Activated CD4-positive, alpha-beta memory T cell treated with anti-CD3 and anti-CD28 coated beads, Interleukin-2, amount 10 ng/mL, durations not matched to agents 7 days and 5 days (primary cell): ENCODE measurements around the gene CNGA3. TPM values are rescaled to one million over a fixed set of nuclear protein-coding genes. Genes with fewer than 3 reads are reported as not detected.
"Not testable (repeated sequence)": the region's sequence is repeated elsewhere in the genome, so short reads cannot be mapped to it uniquely, and the experiment has no call there.

Source experiments
- CTCF ChIA-PET: fragments of 350-600 bp; sonication (Branson Sonifier 250); formaldehyde crosslinking; loops from one replicate; lab custom pipeline; 2021; ENCODE audit warnings: antibody characterized with exemption, inconsistent platforms; lab: Charles Lee
- POLR2A ChIA-PET: fragments of 350-600 bp; sonication (Branson Sonifier 250); formaldehyde crosslinking; loops from one replicate; lab custom pipeline; 2021; ENCODE audit warnings: antibody characterized with exemption; lab: Charles Lee
- DNase-seq: peaks from one replicate; pipeline ENCODE4 v3.0.0-alpha.2; 2020
- H3K27ac Mint-ChIP-seq: one replicate; pipeline ENCODE4 v1.8.0; 2021; ENCODE audit warnings: mild to moderate bottlenecking, mixed read lengths
- H3K27me3 Mint-ChIP-seq: one replicate; pipeline ENCODE4 v1.8.0; 2021; ENCODE audit warnings: mixed read lengths
- H3K36me3 Mint-ChIP-seq: one replicate; pipeline ENCODE4 v1.8.0; 2021; ENCODE audit warnings: low read depth, mixed read lengths
- H3K4me1 Mint-ChIP-seq: one replicate; pipeline ENCODE4 v1.8.0; 2021; ENCODE audit warnings: mixed read lengths
- H3K4me3 Mint-ChIP-seq: one replicate; pipeline ENCODE4 v1.8.0; 2021; ENCODE audit warnings: mild to moderate bottlenecking, mixed read lengths
- H3K9me3 Mint-ChIP-seq: one replicate; pipeline ENCODE4 v1.8.0; 2021; ENCODE audit warnings: mixed read lengths
- total RNA-seq, 2 experiments: library from RNA; stranded (reverse); gene quantifications; one replicate each; pipeline ENCODE4 v1.2.3, GENCODE V29; 2021

CNGA3 gene
- total RNA-seq, 2 experiments from 2014 or later: not detected

- no peak overlapping the region for H3K4me3 Mint-ChIP-seq
- H3K9me3 Mint-ChIP-seq: no peaks in the 10 kb centered on the region
- no peak overlapping the region for H3K27ac Mint-ChIP-seq
- no peaks in the 10 kb centered on the region for H3K36me3 Mint-ChIP-seq
- DNase-seq: no peak
- POLR2A ChIA-PET: no interaction called here
- peaks cover 29% of the 10 kb centered on the region for H3K27me3 Mint-ChIP-seq
- no peaks in the 10 kb centered on the region for H3K4me1 Mint-ChIP-seq
- CTCF ChIA-PET: interaction anchor here (1.1 kb wide), 1 partner anchor 73 kb away, joined by 3 read pairs; no protein-coding TSS in a partner anchor
Observed at GRCh38 chr2:98311771-98312545, 34.3 kb upstream of the CNGA3 start.

GRCh38 chr2:98313492-98314250 lies 32.6 kb upstream of the CNGA3 start:
- no peak overlapping the region for H3K4me3 Mint-ChIP-seq
- ChIA-PET CTCF (no interaction called here), POLR2A (no interaction called here)
- DNase-seq: no peak
- peaks cover 35% of the 10 kb centered on the region for H3K27me3 Mint-ChIP-seq
- H3K9me3 Mint-ChIP-seq: peaks cover 5% of the 10 kb centered on the region
- no peak overlapping the region for H3K27ac Mint-ChIP-seq
- H3K4me1 Mint-ChIP-seq: no peaks in the 10 kb centered on the region
- H3K36me3 Mint-ChIP-seq: no peaks in the 10 kb centered on the region

DNA sequence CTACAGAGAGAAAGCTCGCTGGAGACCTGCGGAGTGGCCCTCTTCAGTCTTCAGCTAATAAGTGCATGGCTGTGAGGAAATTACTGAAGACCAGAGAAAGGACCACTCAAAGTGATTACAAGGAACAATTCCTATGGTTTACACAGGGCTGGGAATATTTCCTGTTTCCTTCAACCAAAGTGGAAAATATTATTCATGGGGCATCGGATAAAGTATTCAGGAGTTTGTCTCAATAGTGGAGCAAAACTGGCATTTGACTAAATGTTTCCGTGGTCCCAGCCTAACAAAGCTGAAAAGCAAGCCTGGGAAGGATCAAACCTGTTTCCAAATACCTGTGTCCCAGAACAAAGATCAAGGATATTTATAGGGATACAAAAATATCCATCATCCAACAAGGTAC lies 32.0 kb upstream of the CNGA3 start:
- no peak for DNase-seq
- Mint-ChIP-seq H3K27me3 (peaks cover 35% of the 10 kb centered on the region), H3K27ac (no peak overlapping the region), H3K4me1 (no peaks in the 10 kb centered on the region), H3K9me3 (peaks cover 5% of the 10 kb centered on the region), H3K36me3 (no peaks in the 10 kb centered on the region), H3K4me3 (no peak overlapping the region)
- ChIA-PET CTCF (no interaction called here), POLR2A (no interaction called here)

DNA sequence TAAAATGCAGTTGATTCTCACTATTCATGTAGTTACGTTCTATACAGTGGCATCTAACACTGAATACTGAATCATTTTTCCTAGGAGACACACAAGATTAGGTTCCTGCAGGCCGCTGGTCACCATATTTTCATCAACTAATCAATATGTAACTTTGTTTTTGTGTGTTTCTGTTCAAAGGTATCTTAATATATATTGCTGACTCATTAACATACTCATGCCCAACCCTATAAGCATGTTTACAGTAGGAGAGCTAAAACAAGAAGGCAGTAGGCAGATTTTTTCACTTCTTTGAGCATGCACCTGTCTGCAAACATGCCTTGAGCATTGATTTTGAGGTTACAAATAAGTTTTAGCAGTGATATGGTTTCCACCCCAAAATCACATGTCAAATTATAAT lies 30.3 kb upstream of the CNGA3 start:
- no peak overlapping the region for H3K4me3 Mint-ChIP-seq
- POLR2A ChIA-PET: no interaction called here
- CTCF ChIA-PET: no interaction called here
- no peak overlapping the region for H3K27ac Mint-ChIP-seq
- no peak for DNase-seq
- H3K4me1 Mint-ChIP-seq: no peaks in the 10 kb centered on the region
- H3K36me3 Mint-ChIP-seq: peaks cover 7% of the 10 kb centered on the region
- peaks cover 15% of the 10 kb centered on the region for H3K9me3 Mint-ChIP-seq
- H3K27me3 Mint-ChIP-seq: peaks cover 30% of the 10 kb centered on the region

- Mint-ChIP-seq H3K36me3 (peaks cover 7% of the 10 kb centered on the region), H3K4me3 (no peak overlapping the region), H3K27ac (no peak overlapping the region), H3K27me3 (peaks cover 30% of the 10 kb centered on the region), H3K4me1 (no peaks in the 10 kb centered on the region), H3K9me3 (peaks cover 18% of the 10 kb centered on the region)
- CTCF ChIA-PET: no interaction called here
- POLR2A ChIA-PET: no interaction called here
- no peak for DNase-seq
Observed at GRCh38 chr2:98317214-98317613, 29.0 kb upstream of the CNGA3 start.

- H3K27ac Mint-ChIP-seq, H3K36me3 Mint-ChIP-seq, H3K4me3 Mint-ChIP-seq, DNase-seq, CTCF ChIA-PET, POLR2A ChIA-PET, H3K4me1 Mint-ChIP-seq: not testable (repeated sequence)
- peaks cover 30% of the 10 kb centered on the region for H3K27me3 Mint-ChIP-seq
- H3K9me3 Mint-ChIP-seq: peaks cover 18% of the 10 kb centered on the region
Observed at GRCh38 chr2:98320171-98320570, 26.1 kb upstream of the CNGA3 start.

DNA sequence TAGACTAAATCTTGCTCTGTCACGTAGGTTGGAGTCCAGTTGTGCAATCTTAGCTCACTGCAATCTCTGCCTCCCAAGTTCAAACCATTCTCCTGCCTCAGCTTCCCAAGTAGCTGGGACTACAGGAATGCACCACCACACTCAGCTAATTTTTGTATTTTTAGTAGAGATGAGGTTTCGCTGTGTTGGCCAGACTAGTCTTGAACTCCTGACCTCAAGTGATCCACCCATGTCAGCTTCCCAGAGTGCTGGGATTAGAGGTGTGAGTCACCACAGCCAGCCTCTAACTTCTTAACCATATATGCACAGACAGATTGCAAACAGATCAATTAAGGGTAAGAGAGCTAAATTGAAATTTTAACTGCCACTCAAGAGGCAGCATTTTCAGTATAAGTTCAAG lies 22.1 kb upstream of the CNGA3 start:
- Mint-ChIP-seq H3K4me1 (no peaks in the 10 kb centered on the region), H3K27me3 (peaks cover 17% of the 10 kb centered on the region), H3K4me3 (no peak overlapping the region), H3K27ac (no peak overlapping the region), H3K9me3 (peaks cover 14% of the 10 kb centered on the region), H3K36me3 (peaks cover 7% of the 10 kb centered on the region)
- DNase-seq: no peak
- POLR2A ChIA-PET: no interaction called here
- CTCF ChIA-PET: no interaction called here

DNA sequence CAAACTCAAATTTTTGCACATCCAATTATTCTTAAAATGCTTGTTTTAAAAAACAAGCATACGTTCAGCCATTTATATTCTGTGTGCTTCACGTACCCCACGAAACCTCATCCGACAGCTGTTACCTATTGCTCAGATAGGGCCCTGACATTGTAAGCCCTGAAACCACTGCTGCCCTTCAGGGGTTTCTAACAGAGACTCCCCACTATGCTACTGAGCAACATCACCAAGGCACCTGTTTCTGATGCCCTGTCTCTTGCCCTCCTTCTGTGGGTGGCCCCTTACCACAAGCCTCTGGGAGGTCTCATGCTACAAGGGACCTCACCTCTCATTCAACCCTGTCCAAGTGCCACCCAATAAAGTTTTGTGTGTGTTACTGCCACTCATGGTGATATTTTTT lies 18.5 kb upstream of the CNGA3 start:
- POLR2A ChIA-PET: no interaction called here
- Mint-ChIP-seq H3K27me3 (peaks cover 18% of the 10 kb centered on the region), H3K4me1 (no peaks in the 10 kb centered on the region), H3K36me3 (no peaks in the 10 kb centered on the region), H3K9me3 (no peaks in the 10 kb centered on the region), H3K4me3 (no peak overlapping the region), H3K27ac (no peak overlapping the region)
- DNase-seq: no peak
- CTCF ChIA-PET: no interaction called here

DNA sequence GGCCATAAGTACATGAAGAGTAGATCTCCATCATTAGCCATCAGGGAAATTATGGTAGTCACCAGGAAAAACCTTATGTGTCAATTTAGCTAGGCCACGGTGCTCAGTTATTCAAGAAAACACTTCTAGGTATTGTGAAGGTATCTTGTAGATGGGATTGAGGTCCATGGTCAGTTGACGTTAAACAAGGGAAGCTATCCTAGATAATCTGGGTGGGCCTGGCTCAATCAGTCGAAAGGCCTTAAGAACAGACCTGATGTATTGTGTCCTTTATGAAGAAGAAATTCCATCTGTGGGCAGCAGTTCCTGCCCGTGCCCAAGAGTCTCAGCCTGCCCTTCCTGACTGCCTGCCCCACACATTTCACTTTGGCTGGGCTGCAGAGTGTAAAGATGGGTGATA lies 16.7 kb upstream of the CNGA3 start:
- no peak overlapping the region for H3K4me3 Mint-ChIP-seq
- ChIA-PET POLR2A (no interaction called here), CTCF (no interaction called here)
- no peaks in the 10 kb centered on the region for H3K36me3 Mint-ChIP-seq
- H3K4me1 Mint-ChIP-seq: no peaks in the 10 kb centered on the region
- peaks cover 10% of the 10 kb centered on the region for H3K27me3 Mint-ChIP-seq
- no peak for DNase-seq
- H3K27ac Mint-ChIP-seq: no peak overlapping the region
- no peaks in the 10 kb centered on the region for H3K9me3 Mint-ChIP-seq

DNA sequence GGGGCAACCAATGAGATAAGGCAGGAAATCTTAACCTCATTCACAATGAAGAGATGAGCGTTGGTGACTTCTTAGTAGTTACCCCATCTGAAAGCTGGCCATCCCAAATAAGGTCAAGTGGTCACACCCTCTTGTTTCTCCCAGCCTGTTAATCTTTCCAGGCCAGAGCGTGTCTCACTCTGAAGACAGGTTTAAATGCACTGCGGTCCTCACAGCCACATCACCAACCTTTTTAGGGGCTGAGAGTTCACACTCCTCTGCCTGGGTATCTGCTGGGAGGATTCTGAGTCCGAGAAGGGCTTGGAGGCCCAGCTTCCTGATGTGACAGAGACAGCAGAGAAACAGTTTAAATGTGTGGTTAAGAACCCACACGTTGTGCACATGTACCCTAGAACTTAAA lies 13.3 kb upstream of the CNGA3 start:
- DNase-seq: no peak
- CTCF ChIA-PET: no interaction called here
- POLR2A ChIA-PET: no interaction called here
- Mint-ChIP-seq H3K4me1 (no peaks in the 10 kb centered on the region), H3K4me3 (no peak overlapping the region), H3K27me3 (peaks cover 18% of the 10 kb centered on the region), H3K9me3 (no peaks in the 10 kb centered on the region), H3K27ac (no peak overlapping the region), H3K36me3 (no peaks in the 10 kb centered on the region)

- ChIA-PET CTCF (no interaction called here), POLR2A (no interaction called here)
- no peak for DNase-seq
- H3K27me3 Mint-ChIP-seq: peaks cover 22% of the 10 kb centered on the region
- H3K9me3 Mint-ChIP-seq: no peaks in the 10 kb centered on the region
- no peak overlapping the region for H3K27ac Mint-ChIP-seq
- H3K4me3 Mint-ChIP-seq: no peak overlapping the region
- H3K36me3 Mint-ChIP-seq: no peaks in the 10 kb centered on the region
- H3K4me1 Mint-ChIP-seq: no peaks in the 10 kb centered on the region
Observed at GRCh38 chr2:98333922-98334321, 12.3 kb upstream of the CNGA3 start.

- no peak overlapping the region for H3K27ac Mint-ChIP-seq
- POLR2A ChIA-PET: no interaction called here
Observed at GRCh38 chr2:98334439-98335078, 11.7 kb upstream of the CNGA3 start.

DNA sequence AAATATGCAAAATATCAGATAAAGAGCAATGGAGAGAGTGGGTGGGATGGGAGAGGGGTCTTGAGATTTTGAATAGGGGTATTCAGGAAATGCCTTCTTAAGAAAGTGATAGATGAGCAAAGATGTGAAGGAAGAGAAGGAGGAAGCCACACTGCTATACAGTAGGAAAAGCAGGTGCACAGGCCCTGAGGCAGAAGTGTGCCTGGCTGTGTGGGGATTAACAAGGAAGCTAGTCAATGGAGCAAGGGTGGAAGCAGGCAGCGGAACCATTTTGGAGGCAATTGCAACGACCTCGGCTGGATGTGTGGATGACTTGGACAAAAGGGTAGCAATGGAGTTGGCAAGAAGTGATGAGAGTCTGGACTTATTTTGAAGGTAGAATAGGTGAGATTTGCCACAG lies 11.0 kb upstream of the CNGA3 start:
- Mint-ChIP-seq H3K9me3 (no peaks in the 10 kb centered on the region), H3K4me3 (no peak overlapping the region), H3K27ac (no peak overlapping the region), H3K27me3 (peaks cover 28% of the 10 kb centered on the region), H3K36me3 (no peaks in the 10 kb centered on the region), H3K4me1 (no peaks in the 10 kb centered on the region)
- CTCF ChIA-PET: no interaction called here
- DNase-seq: no peak
- POLR2A ChIA-PET: no interaction called here

More at GRCh38 chr2:98334439-98335078, 11.7 kb upstream of the CNGA3 start:
- Mint-ChIP-seq H3K36me3 (no peaks in the 10 kb centered on the region), H3K4me1 (no peaks in the 10 kb centered on the region), H3K4me3 (no peak overlapping the region), H3K9me3 (no peaks in the 10 kb centered on the region), H3K27me3 (peaks cover 26% of the 10 kb centered on the region)
- DNase-seq: no peak
- CTCF ChIA-PET: no interaction called here
